Measurements from ENCODE around the gene PRICKLE2.

PRICKLE2 gene

GRCh38 chr3:64251019-64251418, 25.8 kb upstream of the PRICKLE2 start:
- no peak for DNase-seq (ENCODE audit: low read depth, low spot score)

- no peak for DNase-seq (ENCODE audit: low read depth, low spot score)
Observed at GRCh38 chr3:64247991-64248646, 22.9 kb upstream of the PRICKLE2 start.

GRCh38 chr3:64244011-64244942, 19.0 kb upstream of the PRICKLE2 start:
- DNase-seq (ENCODE audit: low read depth, low spot score), result no peak

GRCh38 chr3:64242435-64242834, 17.2 kb upstream of the PRICKLE2 start:
- DNase-seq (ENCODE audit: low read depth, low spot score), result no peak

- no peak for DNase-seq (ENCODE audit: low read depth, low spot score)
Observed at GRCh38 chr3:64240959-64241358, 15.7 kb upstream of the PRICKLE2 start.

GRCh38 chr3:64240396-64240795, 15.1 kb upstream of the PRICKLE2 start:
- DNase-seq (ENCODE audit: low read depth, low spot score), result no peak

- no peak for DNase-seq (ENCODE audit: low read depth, low spot score)
Observed at GRCh38 chr3:64239841-64240240, 14.6 kb upstream of the PRICKLE2 start.

- DNase-seq (ENCODE audit: low read depth, low spot score), result peak; percentile 93
Observed at GRCh38 chr3:64238971-64239667, 13.9 kb upstream of the PRICKLE2 start.

GRCh38 chr3:64237083-64237482, 11.8 kb upstream of the PRICKLE2 start:
- DNase-seq (ENCODE audit: low read depth, low spot score), result no peak

- DNase-seq (ENCODE audit: low read depth, low spot score), result no peak
Observed at GRCh38 chr3:64235605-64236004, 10.3 kb upstream of the PRICKLE2 start.

GRCh38 chr3:64234571-64234970, 9.3 kb upstream of the PRICKLE2 start:
- DNase-seq (ENCODE audit: low read depth, low spot score), result no peak

- DNase-seq (ENCODE audit: low read depth, low spot score), result no peak
Observed at GRCh38 chr3:64232821-64233220, 7.6 kb upstream of the PRICKLE2 start.

- DNase-seq (ENCODE audit: low read depth, low spot score), result no peak
Observed at GRCh38 chr3:64229903-64230302, 4.6 kb upstream of the PRICKLE2 start.

GRCh38 chr3:64228110-64228509, 2.8 kb upstream of the PRICKLE2 start:
- DNase-seq (ENCODE audit: low read depth, low spot score), result no peak

GRCh38 chr3:64226730-64227129, 1.5 kb upstream of the PRICKLE2 start:
- DNase-seq (ENCODE audit: low read depth, low spot score), result no peak

- no peak for DNase-seq (ENCODE audit: low read depth, low spot score)
Observed at GRCh38 chr3:64225695-64226499, 631 bp upstream of the PRICKLE2 start.

- no peak for DNase-seq (ENCODE audit: low read depth, low spot score)
Observed at GRCh38 chr3:64223791-64224745, 1.2 kb downstream of the PRICKLE2 start.

- no peak for DNase-seq (ENCODE audit: low read depth, low spot score)
Observed at GRCh38 chr3:64222501-64223111, 2.7 kb downstream of the PRICKLE2 start.

- no peak for DNase-seq (ENCODE audit: low read depth, low spot score)
Observed at GRCh38 chr3:64221571-64222257, 3.6 kb downstream of the PRICKLE2 start.

Data from ELF-1 (cell line).